ENCODE measurements around the gene FAM168A. TPM values are rescaled to one million over a fixed set of nuclear protein-coding genes. Genes with fewer than 3 reads are reported as not detected.

Gene FAM168A
- total and polyA plus RNA-seq, 10 of the 15 experiments (the other 5 are each of a cell fraction or from before 2014, with no cell fraction given) = 1.7 to 20.0 (median 10.0) TPM

GRCh38 chr11:73525611-73526010 lies 72.3 kb downstream of the FAM168A start:
- ChIA-PET CTCF (no interaction called here), POLR2A (interaction anchor here (0.7 kb wide), 1 partner anchor 10 kb away, joined by 3 read pairs; no protein-coding TSS in a partner anchor), RAD21 (ENCODE audit: unreplicated experiment) (no interaction called here), SMC1A (ENCODE audit: uncharacterized antibody, unreplicated experiment) (no interaction called here)
- Histone ChIP-seq H3K27ac (ENCODE audit: control insufficient read depth, insufficient read depth) (no peak overlapping the region), H3K79me2 (ENCODE audit: control insufficient read depth, insufficient read depth, low read length) (peaks cover 2% of the 10 kb centered on the region; the same call in 1 of the 2 replicates), H3K4me1 (ENCODE audit: control insufficient read depth, insufficient read depth, low read length) (peaks cover 20% of the 10 kb centered on the region), H3K36me3 (ENCODE audit: control insufficient read depth in 2 of 2, insufficient read depth in 2 of 2, low read length in 1 of 2) (no peaks in the 10 kb centered on the region), H3K9me3 (replicated peaks; ENCODE audit: control insufficient read depth, insufficient read depth, low read length) (no peaks in the 10 kb centered on the region), H4K20me1 (ENCODE audit: control insufficient read depth, insufficient read depth) (no peaks in the 10 kb centered on the region), H2AFZ (ENCODE audit: control insufficient read depth, low read depth, low read length) (no peak overlapping the region), H3K27me3 (replicated peaks in 1 of 2; ENCODE audit: control insufficient read depth in 2 of 2, insufficient read depth in 2 of 2, low read length in 1 of 2) (no peaks in the 10 kb centered on the region), H3K4me2 (ENCODE audit: control insufficient read depth, insufficient read depth) (no peak overlapping the region), H3K9ac (ENCODE audit: control insufficient read depth, insufficient read depth, low read length) (no peak overlapping the region), H3K4me3 (no peak overlapping the region)
- in situ Hi-C loops (cut with MboI) (no loop called here), intact Hi-C loops (cut with micrococcal nuclease; ENCODE audit: unreplicated experiment) (no loop called here)
- no peak for DNase-seq (ENCODE audit: low read depth, low spot score)
- FAIRE-seq = no peak
- TF ChIP-seq ESRRA (IDR thresholded peaks at IDR 0.05; ENCODE audit: low read length) (no peak), SMC3 (IDR thresholded peaks at IDR 0.05; ENCODE audit: borderline replicate concordance, low read length) (no peak), CTCF (IDR thresholded peaks at IDR 0.05 in 2 of 3, conservative IDR thresholded peaks at IDR 0.05 in 1 of 3; ENCODE audit: control insufficient read depth in 2 of 3, extremely low read depth in 1 of 3, insufficient read depth in 1 of 3, low read depth in 3 of 3, low read length in 3 of 3) (no peak), E2F4 (IDR thresholded peaks at IDR 0.05; ENCODE audit: low read depth, low read length) (no peak)
- BruUV-seq (replicated peaks) = no TSS peak
- 100% methylated on average over 1 of the region's 1 CpG for WGBS (ENCODE audit: insufficient coverage, insufficient replicate concordance, low lambda C conversion rate, missing lambda C conversion rate)
- no peak for ATAC-seq
